SK-N-MC (cell line): ENCODE data around the gene NPIPB9.
"Not testable (repeated sequence)": the region's sequence is repeated elsewhere in the genome, so short reads cannot be mapped to it uniquely, and the experiment has no call there.

ENCODE experiments used
- DNase-seq: peaks from one replicate; pipeline ENCODE4 v3.0.0-alpha.2; 2011; ENCODE audit warnings: low read depth, low spot score
- H3K27ac ChIP-seq: fragments of 200-600 bp; sonication (generic); 2 replicates; pipeline ENCODE4 v1.5.1; 2016; ENCODE audit warnings: mixed run types
- H3K36me3 ChIP-seq: fragments of 200-600 bp; sonication (generic); 2 replicates; pipeline ENCODE4 v1.6.1; 2017; ENCODE audit warnings: antibody characterized with exemption, low read length, mixed read lengths; ENCODE audit not compliant: insufficient read depth
- H3K4me3 ChIP-seq: fragments of 200-600 bp; sonication (generic); 2 replicates; pipeline ENCODE4 v1.5.1; 2016
- H3K9ac ChIP-seq: fragments of 200-600 bp; sonication (generic); 2 replicates; pipeline ENCODE4 v1.8.0; 2017; ENCODE audit warnings: mixed run types, mixed read lengths; ENCODE audit not compliant: insufficient read length
- H3K9me3 ChIP-seq: fragments of 200-600 bp; sonication (generic); 2 replicates; pipeline ENCODE4 v1.6.1; 2017; ENCODE audit warnings: low read depth, mild to moderate bottlenecking, antibody characterized with exemption, low read length, moderate library complexity, mixed read lengths

Gene NPIPB9

GRCh38 chr16:28751487-28751886 is at the start of gene NPIPB9:
NPIPB9 (plus strand) TSS chr16:28751787.
- not testable (repeated sequence) for H3K9ac ChIP-seq, H3K27ac ChIP-seq, DNase-seq, H3K4me3 ChIP-seq, H3K9me3 ChIP-seq, H3K36me3 ChIP-seq

DNA sequence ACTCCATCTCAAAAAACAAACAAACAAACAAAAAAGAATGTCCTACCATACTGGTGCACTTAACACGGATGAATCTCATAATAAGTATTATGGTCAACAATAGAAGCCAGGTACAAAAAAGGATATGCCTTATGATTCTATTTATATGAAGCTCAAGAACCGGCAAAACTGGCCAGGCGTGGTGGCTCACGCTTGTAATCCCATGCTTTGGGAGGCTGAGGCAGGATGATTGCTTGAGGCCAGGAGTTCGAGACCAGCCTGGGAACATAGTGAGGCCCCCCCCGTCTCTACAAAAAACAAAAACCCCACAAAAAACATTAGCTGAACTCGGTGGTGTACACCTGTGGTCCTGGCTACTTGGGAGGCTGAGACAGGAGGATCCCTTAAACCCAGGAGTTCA is 47.3 kb upstream of the NPIPB9 start:
- not testable (repeated sequence) for H3K4me3 ChIP-seq, H3K9ac ChIP-seq, H3K27ac ChIP-seq, H3K9me3 ChIP-seq, H3K36me3 ChIP-seq, DNase-seq

- not testable (repeated sequence) for H3K9me3 ChIP-seq, DNase-seq
- H3K4me3 ChIP-seq, result peak within 1 kb of the TSS; percentile 54; the same call in 1 of the 2 replicates
Observed at GRCh38 chr16:28711220-28712083, 40.1 kb upstream of the NPIPB9 start, which contains the start of gene EIF3C. EIF3C (plus strand) TSS chr16:28711464; CDS start chr16:28711687, 223 bp downstream.

GRCh38 chr16:28722852-28723650 is 28.5 kb upstream of the NPIPB9 start:
- DNase-seq, H3K9ac ChIP-seq, H3K4me3 ChIP-seq, H3K27ac ChIP-seq, H3K9me3 ChIP-seq, H3K36me3 ChIP-seq: not testable (repeated sequence)

More at GRCh38 chr16:28711220-28712083, 40.1 kb upstream of the NPIPB9 start, which contains the start of gene EIF3C:
- not testable (repeated sequence) for H3K36me3 ChIP-seq, H3K27ac ChIP-seq, H3K9ac ChIP-seq

- not testable (repeated sequence) for H3K27ac ChIP-seq, H3K36me3 ChIP-seq, H3K4me3 ChIP-seq, DNase-seq, H3K9ac ChIP-seq, H3K9me3 ChIP-seq
Observed at GRCh38 chr16:28731253-28731652, 20.3 kb upstream of the NPIPB9 start.

- not testable (repeated sequence) for H3K9me3 ChIP-seq, H3K9ac ChIP-seq, DNase-seq, H3K4me3 ChIP-seq, H3K36me3 ChIP-seq, H3K27ac ChIP-seq
Observed at GRCh38 chr16:28732455-28733124, 19.0 kb upstream of the NPIPB9 start.

DNA sequence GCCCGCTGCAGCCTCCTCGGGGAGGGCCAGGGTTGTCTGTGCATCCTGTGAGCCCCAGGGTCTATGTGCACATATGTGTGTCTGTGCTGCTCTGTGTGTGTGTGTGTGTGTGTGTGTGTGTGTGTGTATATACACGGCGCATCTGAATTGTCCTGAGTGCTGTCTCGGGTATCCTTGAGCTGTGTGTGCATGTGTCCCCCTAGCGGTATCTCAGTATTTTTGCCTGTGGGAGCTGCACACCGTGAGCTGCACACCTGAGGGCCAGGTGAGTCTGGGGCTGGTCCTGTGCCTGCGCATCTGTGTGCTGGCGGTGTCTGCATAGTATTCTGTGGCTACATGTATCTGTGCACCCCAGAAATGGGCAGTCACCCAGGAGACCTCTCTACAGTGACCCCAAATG is 11.8 kb upstream of the NPIPB9 start:
- H3K36me3 ChIP-seq, H3K9ac ChIP-seq, H3K4me3 ChIP-seq, H3K9me3 ChIP-seq, DNase-seq, H3K27ac ChIP-seq: not testable (repeated sequence)

GRCh38 chr16:28740631-28741030 is 11.0 kb upstream of the NPIPB9 start:
- not testable (repeated sequence) for DNase-seq, H3K27ac ChIP-seq, H3K9me3 ChIP-seq, H3K4me3 ChIP-seq, H3K36me3 ChIP-seq, H3K9ac ChIP-seq

GRCh38 chr16:28741295-28741694 is 10.3 kb upstream of the NPIPB9 start:
- H3K36me3 ChIP-seq, H3K4me3 ChIP-seq, H3K9ac ChIP-seq, H3K27ac ChIP-seq, DNase-seq, H3K9me3 ChIP-seq: not testable (repeated sequence)

- H3K9me3 ChIP-seq, H3K36me3 ChIP-seq, DNase-seq, H3K9ac ChIP-seq, H3K4me3 ChIP-seq, H3K27ac ChIP-seq: not testable (repeated sequence)
Observed at GRCh38 chr16:28746618-28747350, 4.8 kb upstream of the NPIPB9 start.

DNA sequence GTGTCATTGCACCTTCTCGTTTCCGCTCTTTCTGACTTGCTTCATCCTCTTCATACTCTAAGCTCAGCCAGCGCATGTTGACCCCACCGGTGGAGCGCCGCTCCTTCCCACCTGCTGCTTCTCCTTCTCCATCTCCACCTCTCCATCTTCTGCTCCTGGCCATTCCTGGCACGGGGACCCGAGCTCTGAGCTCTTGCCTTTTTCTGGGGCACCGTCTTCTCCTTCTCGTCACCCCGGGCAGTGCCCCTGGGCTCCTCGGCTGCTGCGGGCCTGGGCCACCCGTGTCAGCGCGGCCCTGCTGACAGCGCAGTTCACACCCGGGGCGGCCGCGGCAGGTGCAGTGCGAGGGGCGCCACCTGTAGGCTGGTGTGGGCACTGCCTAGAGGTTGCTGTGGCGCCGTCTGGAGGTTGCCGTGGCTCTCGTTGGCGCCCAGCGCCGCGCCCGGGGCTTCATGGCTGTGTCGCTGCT is 1.6 kb upstream of the NPIPB9 start:
- H3K36me3 ChIP-seq, H3K9me3 ChIP-seq, DNase-seq, H3K9ac ChIP-seq, H3K27ac ChIP-seq: not testable (repeated sequence)
- H3K4me3 ChIP-seq, result peak overlapping the region; percentile 61; the same call in 1 of the 2 replicates

GRCh38 chr16:28750469-28751067 is 1.0 kb upstream of the NPIPB9 start:
- H3K9ac ChIP-seq, DNase-seq, H3K4me3 ChIP-seq: not testable (repeated sequence)

DNA sequence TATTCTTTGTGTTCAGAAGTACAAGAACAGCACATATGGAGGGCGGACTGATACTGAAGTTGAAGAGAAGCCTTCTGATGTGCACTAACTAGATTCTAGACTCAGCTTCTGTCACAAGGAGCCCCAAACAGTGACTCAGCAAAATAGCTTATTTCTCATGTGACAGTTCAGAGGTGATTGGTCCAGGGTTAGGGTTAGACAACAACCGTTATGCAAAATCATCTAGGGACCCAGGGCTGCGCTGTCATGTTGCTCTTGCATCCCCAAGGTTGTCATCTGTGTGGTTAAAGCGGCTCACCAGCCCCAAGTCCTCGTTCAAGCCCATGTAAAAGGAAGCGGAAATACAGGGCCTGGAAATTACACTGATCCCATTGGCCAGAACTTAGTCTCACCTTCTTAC is 30.1 kb downstream of the NPIPB9 start:
- H3K27ac ChIP-seq, H3K9ac ChIP-seq, DNase-seq: not testable (repeated sequence)

More at GRCh38 chr16:28750469-28751067, 1.0 kb upstream of the NPIPB9 start:
- H3K27ac ChIP-seq, H3K36me3 ChIP-seq, H3K9me3 ChIP-seq: not testable (repeated sequence)

More for the DNA sequence above, 30.1 kb downstream of the NPIPB9 start:
- not testable (repeated sequence) for H3K9me3 ChIP-seq, H3K36me3 ChIP-seq, H3K4me3 ChIP-seq
